GM13976 (cell line): ENCODE measurements around the gene MYLK3.
A peak's percentile ranks its signal among the peaks of the same experiment; 100 is the strongest.

ENCODE experiments used
- DNase-seq: peaks from one replicate; pipeline ENCODE4 v3.0.0; 2012; ENCODE audit warnings: low spot score
- CTCF ChIP-seq: IDR thresholded peaks from 2 replicates; pipeline ENCODE4 v1.5.1; 2012; ENCODE audit warnings: borderline replicate concordance, mild to moderate bottlenecking; ENCODE audit not compliant: insufficient read depth; ENCODE audit errors: extremely low read depth, missing control alignments, control extremely low read depth
- in situ Hi-C: fragments of 300-500 bp; cut with MboI; formaldehyde crosslinking; loops from one replicate; pipeline ENCODE4 v1.12.0; 2022; ENCODE audit warnings: low sequenced_read_pairs, mixed read lengths, inconsistent platforms; ENCODE audit not compliant: unreplicated experiment

MYLK3 gene

GRCh38 chr16:46693598-46693997, 54.5 kb downstream of the MYLK3 start:
- no peak for DNase-seq
- in situ Hi-C loops: no loop called here
- TF ChIP-seq CTCF: no peak

- in situ Hi-C loops: no loop called here
- TF ChIP-seq CTCF: no peak
- no peak for DNase-seq
Observed at GRCh38 chr16:46691726-46692125, 56.4 kb downstream of the MYLK3 start.

- no peak for TF ChIP-seq CTCF
- no peak for DNase-seq
- in situ Hi-C loops: no loop called here
Observed at GRCh38 chr16:46690281-46691178, 57.6 kb downstream of the MYLK3 start.

- in situ Hi-C loops: no loop called here
- DNase-seq: peak; percentile 96
- peak; percentile 62 for TF ChIP-seq CTCF
Observed at GRCh38 chr16:46689365-46690280, 58.5 kb downstream of the MYLK3 start, which contains the start of gene ORC6. Gene ORC6 (plus strand): TSS chr16:46689659. CDS start chr16:46689706, 47 bp downstream.

- no peak for TF ChIP-seq CTCF
- DNase-seq: peak; percentile 96
- in situ Hi-C loops: no loop called here
Observed at GRCh38 chr16:46688654-46689364, 59.3 kb downstream of the MYLK3 start, which contains the start of gene VPS35. Gene VPS35 (minus strand): TSS chr16:46689178. CDS start chr16:46689133, 45 bp downstream.

- in situ Hi-C loops: no loop called here
- peak; percentile 29 for TF ChIP-seq CTCF
- DNase-seq: no peak
Observed at GRCh38 chr16:46688101-46688653, 60.0 kb downstream of the MYLK3 start.
